IMR-90 (cell line): ENCODE results near the gene TRPM3. TPM values are rescaled to one million over a fixed set of nuclear protein-coding genes. Genes with fewer than 3 reads are reported as not detected.

ENCODE experiments used
- ATAC-seq: fragments of 200-7000 bp; cut with Tn5 transposase; 2 replicates; pipeline ENCODE4 v1.9.1; 2020; ENCODE audit warnings: low read depth, mild to moderate bottlenecking, moderate library complexity
- BruUV-seq: library from RNA; stranded (reverse); fragments of 400-500 nt; replicated peaks from 2 replicates; lab custom pipeline; 2021; lab: Mats Ljungman, UMichigan
- CTCF ChIA-PET: fragments of 300-600 bp; formaldehyde crosslinking; extraction: SDS; loops from one replicate; lab custom pipeline; 2021; ENCODE audit warnings: antibody characterized with exemption; lab: Yijun Ruan, JAX
- POLR2A ChIA-PET: fragments of 300-600 bp; sonication (Branson Sonifier 250); formaldehyde crosslinking; loops from one replicate; lab custom pipeline; 2022; ENCODE audit warnings: antibody characterized with exemption; ENCODE audit not compliant: unreplicated experiment; lab: Charles Lee
- DNase-seq: peaks from one replicate; pipeline ENCODE4 v3.0.0; 2013
- H2AFZ ChIP-seq: replicated peaks from 2 replicates; pipeline ENCODE3; 2013; ENCODE audit warnings: low read length, mild to moderate bottlenecking; ENCODE audit not compliant: poor library complexity
- H2AK5ac ChIP-seq: 2 replicates; pipeline ENCODE4 v1.6.1; 2013; ENCODE audit warnings: low read depth, low read length, inconsistent platforms
- H2AK9ac ChIP-seq: replicated peaks from 2 replicates; pipeline ENCODE3; 2013; ENCODE audit warnings: mild to moderate bottlenecking, low read depth, low read length, moderate library complexity; ENCODE audit not compliant: poor library complexity
- H2BK120ac ChIP-seq: 2 replicates; pipeline ENCODE4 v1.6.1; 2013; ENCODE audit warnings: low read depth, low read length, inconsistent platforms
- H2BK15ac ChIP-seq: 3 replicates; pipeline ENCODE4 v1.6.1; 2013; ENCODE audit warnings: low read depth, low read length, inconsistent platforms
- H2BK20ac ChIP-seq: 2 replicates; pipeline ENCODE4 v1.6.1; 2013; ENCODE audit warnings: low read depth, mild to moderate bottlenecking, inconsistent platforms, low read length, moderate library complexity
- H2BK5ac ChIP-seq: 2 replicates; pipeline ENCODE4 v1.6.1; 2013; ENCODE audit warnings: mild to moderate bottlenecking, low read depth, low read length, inconsistent platforms; ENCODE audit not compliant: poor library complexity, severe bottlenecking
- H3K14ac ChIP-seq: replicated peaks from 2 replicates; pipeline ENCODE4 v1.6.1; 2013; ENCODE audit warnings: low read depth, low read length, inconsistent platforms
- H3K18ac ChIP-seq: 2 replicates; pipeline ENCODE4 v1.6.1; 2013; ENCODE audit warnings: low read depth, low read length, control low read depth
- H3K23ac ChIP-seq: 2 replicates; pipeline ENCODE4 v1.6.1; 2013; ENCODE audit warnings: low read depth, low read length, inconsistent platforms
- H3K27ac ChIP-seq: 2 replicates; pipeline ENCODE4 v1.5.1; 2013; ENCODE audit warnings: mild to moderate bottlenecking, control low read depth, low read length; ENCODE audit not compliant: insufficient read depth
- H3K27me3 ChIP-seq: 2 replicates; pipeline ENCODE4 v1.6.1; 2013; ENCODE audit warnings: low read length; ENCODE audit not compliant: control insufficient read depth, insufficient read depth
- H3K36me3 ChIP-seq: 2 replicates; pipeline ENCODE4 v1.6.1; 2013; ENCODE audit warnings: low read length, mixed read lengths; ENCODE audit not compliant: control insufficient read depth, insufficient read depth
- H3K4ac ChIP-seq: 2 replicates; pipeline ENCODE4 v1.6.1; 2013; ENCODE audit warnings: low read depth, low read length, inconsistent platforms
- H3K4me1 ChIP-seq: 2 replicates; pipeline ENCODE4 v1.6.1; 2013; ENCODE audit warnings: low read length, mixed read lengths; ENCODE audit not compliant: control insufficient read depth, insufficient read depth
- H3K4me2 ChIP-seq: 2 replicates; pipeline ENCODE4 v1.6.1; 2013; ENCODE audit warnings: low read depth, mild to moderate bottlenecking, control low read depth, low read length, moderate library complexity
- H3K4me3 ChIP-seq: 2 replicates; pipeline ENCODE4 v1.5.1; 2013; ENCODE audit warnings: low read depth, mild to moderate bottlenecking, control low read depth, low read length, moderate library complexity; ENCODE audit not compliant: insufficient read depth
- H3K56ac ChIP-seq: 2 replicates; pipeline ENCODE4 v1.6.1; 2013; ENCODE audit warnings: low read length, inconsistent platforms; ENCODE audit not compliant: insufficient read depth; ENCODE audit errors: extremely low read depth
- H3K79me1 ChIP-seq, 2 experiments: 2 replicates each; pipeline ENCODE4 v1.6.1; 2013; ENCODE audit warnings: low read length in 2 of 2, inconsistent platforms in 1 of 2, low read depth in 1 of 2
- H3K9ac ChIP-seq: 2 replicates; pipeline ENCODE4 v1.6.1; 2013; ENCODE audit warnings: low read depth, low read length, control low read depth
- H3K9me1 ChIP-seq: 2 replicates; pipeline ENCODE4 v1.6.1; 2013; ENCODE audit warnings: low read length, inconsistent platforms; ENCODE audit not compliant: insufficient read depth
- H3K9me3 ChIP-seq: 2 replicates; pipeline ENCODE4 v1.6.1; 2013; ENCODE audit warnings: low read length; ENCODE audit not compliant: control insufficient read depth, insufficient read depth
- H4K20me1 ChIP-seq: 2 replicates; pipeline ENCODE4 v1.6.1; 2013; ENCODE audit warnings: low read length, inconsistent platforms; ENCODE audit not compliant: insufficient read depth
- H4K5ac ChIP-seq: 2 replicates; pipeline ENCODE4 v1.6.1; 2013; ENCODE audit warnings: mild to moderate bottlenecking, low read depth, low read length, control low read depth
- H4K8ac ChIP-seq, 2 experiments: 2 replicates each; pipeline ENCODE4 v1.6.1; 2013; ENCODE audit warnings: low read depth in 2 of 2, low read length in 2 of 2, control low read depth in 1 of 2, inconsistent platforms in 1 of 2
- H4K91ac ChIP-seq: 2 replicates; pipeline ENCODE4 v1.6.1; 2013; ENCODE audit warnings: low read depth, low read length, inconsistent platforms; ENCODE audit not compliant: insufficient read depth
- BHLHE40 ChIP-seq: fragments of 150-350 bp; IDR thresholded peaks from 2 replicates; pipeline ENCODE4 v1.6.1; 2016; ENCODE audit warnings: mild to moderate bottlenecking, low read depth, low read length
- CEBPB ChIP-seq: IDR thresholded peaks from 2 replicates; pipeline ENCODE4 v1.6.1; 2012; ENCODE audit warnings: low read depth, low read length, improper control_type of control experiment
- CHD1 ChIP-seq: IDR thresholded peaks from 2 replicates; pipeline ENCODE4 v1.6.1; 2012; ENCODE audit warnings: low read depth, low read length, improper control_type of control experiment
- CTCF ChIP-seq: conservative IDR thresholded peaks from 2 replicates; pipeline ENCODE4 v1.5.1; 2012; ENCODE audit warnings: mild to moderate bottlenecking, low read depth, low read length, improper control_type of control experiment
- FOS ChIP-seq: fragments of 150-350 bp; IDR thresholded peaks from 2 replicates; pipeline ENCODE4 v1.6.1; 2016; ENCODE audit warnings: low read depth, low read length
- MAFK ChIP-seq: IDR thresholded peaks from 2 replicates; pipeline ENCODE4 v1.6.1; 2012; ENCODE audit warnings: low read depth, low read length, improper control_type of control experiment
- MAZ ChIP-seq: IDR thresholded peaks from 2 replicates; pipeline ENCODE4 v1.6.1; 2012; ENCODE audit warnings: low read depth, mild to moderate bottlenecking, low read length, improper control_type of control experiment, moderate library complexity, borderline replicate concordance
- MXI1 ChIP-seq: IDR thresholded peaks from 2 replicates; pipeline ENCODE4 v1.6.1; 2012; ENCODE audit warnings: low read depth, mild to moderate bottlenecking, low read length, moderate library complexity, borderline replicate concordance
- NFE2L2 ChIP-seq: fragments of 150-350 bp; IDR thresholded peaks from 2 replicates; pipeline ENCODE4 v1.6.1; 2016; ENCODE audit warnings: low read depth, mild to moderate bottlenecking, low read length
- POLR2A ChIP-seq: IDR thresholded peaks from 2 replicates; pipeline ENCODE4 v1.6.1; 2012; ENCODE audit warnings: mild to moderate bottlenecking, low read depth, low read length
- RAD21 ChIP-seq: IDR thresholded peaks from 2 replicates; pipeline ENCODE4 v1.6.1; 2012; ENCODE audit warnings: low read length, improper control_type of control experiment
- RCOR1 ChIP-seq: IDR thresholded peaks from 2 replicates; pipeline ENCODE4 v1.6.1; 2012; ENCODE audit warnings: mild to moderate bottlenecking, low read length, improper control_type of control experiment; ENCODE audit not compliant: insufficient replicate concordance
- SMC3 ChIP-seq: fragments of 150-350 bp; IDR thresholded peaks from 2 replicates; pipeline ENCODE4 v1.6.1; 2016; ENCODE audit warnings: low read depth, mild to moderate bottlenecking, antibody characterized with exemption, low read length, moderate library complexity
- USF2 ChIP-seq: fragments of 150-350 bp; IDR thresholded peaks from 2 replicates; pipeline ENCODE4 v1.6.1; 2017; ENCODE audit warnings: mild to moderate bottlenecking, antibody characterized with exemption, low read length, low read depth
- WGBS, 2 experiments: methylation state at CpG; one replicate each; pipeline versions ENCODE4 v1.1.5 to v1.1.7; 2013; ENCODE audit warnings: missing lambda C conversion rate in 2 of 2; ENCODE audit not compliant: insufficient read length in 1 of 2; ENCODE audit errors: extremely low coverage in 2 of 2; 5-methylcytosine and 5-hydroxymethylcytosine counted together
- dilution Hi-C: fragments of 300-500 bp; cut with HindIII; formaldehyde crosslinking; loops from one replicate; pipeline ENCODE4 v1.14.3; 2018; ENCODE audit warnings: low sequenced_read_pairs; ENCODE audit not compliant: unreplicated experiment
- in situ Hi-C: fragments of 300-500 bp; cut with MboI; formaldehyde crosslinking; loops from 3 replicates; pipeline ENCODE4 v1.14.3; 2019; ENCODE audit warnings: low sequenced_read_pairs, inconsistent platforms, mixed read lengths
- intact Hi-C: fragments of 100-400 bp; cut with micrococcal nuclease; formaldehyde crosslinking; loops from 2 replicates; pipeline ENCODE4 v1.10.0; 2022
- polyA plus RNA-seq, 3 experiments: library from polyadenylated mRNA; depleted of rRNA; stranded (reverse); fragments of >200 nt; gene quantifications; 2 replicates each; pipeline ENCODE4 v1.2.3, GENCODE V29; 2012; ENCODE audit warnings: low replicate concordance in 1 of 3
- total RNA-seq: library from RNA; depleted of rRNA; stranded (reverse); fragments of >200 nt; gene quantifications from 2 replicates; pipeline ENCODE4 v1.2.3, GENCODE V29; 2012
- TF ChIP-seq, protein P1 (sequence below): fragments of 150-350 bp; IDR thresholded peaks from 2 replicates; pipeline ENCODE4 v1.6.1; 2016; ENCODE audit warnings: low read depth, mild to moderate bottlenecking, low read length, moderate library complexity, borderline replicate concordance

TRPM3 gene
- total and polyA plus RNA-seq, 2 of the 4 experiments (the other 2 are of a cell fraction) = not detected

DNA sequence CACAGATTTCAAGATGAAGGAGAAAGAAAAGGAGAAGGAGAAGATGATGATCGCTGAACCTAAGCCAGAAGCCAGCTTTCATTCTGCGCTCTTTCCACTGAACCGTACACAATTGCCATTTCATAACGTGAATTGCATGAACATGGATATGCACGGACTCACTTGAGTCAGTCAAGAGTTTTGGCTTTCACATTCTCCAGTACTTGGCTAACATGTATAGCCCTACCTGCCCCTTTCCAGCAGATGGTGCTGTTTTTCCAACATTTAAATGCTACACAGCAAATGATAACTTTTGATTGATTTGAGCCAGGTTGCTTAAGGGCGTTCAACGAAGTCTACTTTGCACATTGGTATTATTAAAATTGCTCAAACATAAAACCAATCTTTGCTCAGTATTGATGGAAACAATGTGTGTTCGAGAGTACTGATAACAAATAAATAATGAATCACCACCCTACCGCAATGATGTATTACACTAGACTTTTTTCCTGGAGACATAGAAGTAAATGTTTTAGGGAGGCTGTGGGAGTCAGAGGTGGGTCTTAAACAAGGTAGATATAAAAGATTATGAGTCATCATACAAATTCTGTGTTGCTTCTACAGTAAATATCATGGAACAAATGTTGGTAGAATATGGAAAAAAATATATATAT, 196.4 kb downstream of the TRPM3 start:
- POLR2A ChIA-PET = no interaction called here
- Histone ChIP-seq H3K27ac (no peak overlapping the region), H2BK5ac (no peak overlapping the region), H2AK5ac (no peak overlapping the region), H4K8ac (no peak overlapping the region), H3K4me3 (no peak overlapping the region), H4K5ac (no peak overlapping the region), H2BK15ac (no peak overlapping the region), H3K9ac (no peak overlapping the region), H4K91ac (no peak overlapping the region), H3K36me3 (no peaks in the 10 kb centered on the region), H3K27me3 (peaks cover 4% of the 10 kb centered on the region; the same call in 1 of the 2 replicates), H2AFZ (no peak overlapping the region), H2BK120ac (no peak overlapping the region), H2AK9ac (no peak overlapping the region), H3K79me1 (no peaks in the 10 kb centered on the region), H4K20me1 (no peaks in the 10 kb centered on the region), H3K4me1 (0 out of 2 replicates have a peak, but pooled peaks cover 2% of the 10 kb centered on the region), H3K4me2 (peak overlapping the region; percentile 70; the same call in 1 of the 2 replicates), H3K56ac (no peak overlapping the region), H3K23ac (no peak overlapping the region), H3K18ac (no peak overlapping the region), H3K14ac (no peak overlapping the region), H3K9me3 (no peaks in the 10 kb centered on the region), H3K9me1 (no peaks in the 10 kb centered on the region), H3K4ac (no peak overlapping the region), H2BK20ac (no peak overlapping the region)
- WGBS, 2 experiments = 24% methylated on average over 3 of the region's 9 CpGs; no CpG with 5 or more reads in 1 of the 2 experiments
- CTCF ChIA-PET = interaction anchor here (0.8 to 1.0 kb wide), 3 partner anchors 286 to 325 kb away, joined by 3 to 6 read pairs (median 5); no protein-coding TSS in a partner anchor
- dilution Hi-C loops (no loop called here), in situ Hi-C loops (loop anchor here (25.0 kb wide), 1 partner anchor 87 kb away; no protein-coding TSS in a partner anchor), intact Hi-C loops (loop anchor here (1.0 to 5.0 kb wide), 6 partner anchors 77 to 324 kb away; no protein-coding TSS in a partner anchor)
- peak; percentile 91 for ATAC-seq
- BruUV-seq = no TSS peak
- DNase-seq = peak; percentile 84
- TF ChIP-seq POLR2A (no peak), CEBPB (0 out of 2 replicates have a peak, but pooled peaks have one; percentile 1), NFE2L2 (no peak), RAD21 (peak; percentile 85), FOS (peak; percentile 45; the same call in 1 of the 2 replicates), CTCF (peak; percentile 92), MXI1 (no peak), BHLHE40 (no peak), MAZ (no peak), USF2 (no peak), MAFK (no peak), SMC3 (peak; percentile 76), RCOR1 (no peak), CHD1 (no peak)
- TF ChIP-seq, protein P1, sequence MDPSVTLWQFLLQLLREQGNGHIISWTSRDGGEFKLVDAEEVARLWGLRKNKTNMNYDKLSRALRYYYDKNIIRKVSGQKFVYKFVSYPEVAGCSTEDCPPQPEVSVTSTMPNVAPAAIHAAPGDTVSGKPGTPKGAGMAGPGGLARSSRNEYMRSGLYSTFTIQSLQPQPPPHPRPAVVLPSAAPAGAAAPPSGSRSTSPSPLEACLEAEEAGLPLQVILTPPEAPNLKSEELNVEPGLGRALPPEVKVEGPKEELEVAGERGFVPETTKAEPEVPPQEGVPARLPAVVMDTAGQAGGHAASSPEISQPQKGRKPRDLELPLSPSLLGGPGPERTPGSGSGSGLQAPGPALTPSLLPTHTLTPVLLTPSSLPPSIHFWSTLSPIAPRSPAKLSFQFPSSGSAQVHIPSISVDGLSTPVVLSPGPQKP = no peak
